Measurements from ENCODE around the gene STX11.

The STX11 gene

DNA sequence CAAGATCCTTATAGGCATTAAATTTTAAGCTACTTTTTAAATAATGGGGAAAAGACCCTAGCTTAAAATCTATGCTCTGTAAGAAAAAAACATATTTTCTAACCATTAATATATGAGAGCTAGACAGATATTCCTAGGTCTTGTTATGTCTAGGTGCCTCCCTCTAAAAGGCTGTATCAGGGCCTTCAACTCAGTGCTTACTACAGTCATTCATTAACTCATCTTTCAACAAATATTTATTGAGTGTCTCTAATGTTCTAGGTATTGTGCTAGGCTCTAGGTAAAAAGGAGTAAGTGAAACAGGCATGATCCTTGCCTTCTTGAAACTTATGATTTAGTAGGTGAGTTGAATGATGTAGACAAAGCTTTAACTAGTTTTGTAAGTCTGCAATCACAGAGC lies 6.4 kb upstream of the STX11 start:
- no peak for DNase-seq

DNA sequence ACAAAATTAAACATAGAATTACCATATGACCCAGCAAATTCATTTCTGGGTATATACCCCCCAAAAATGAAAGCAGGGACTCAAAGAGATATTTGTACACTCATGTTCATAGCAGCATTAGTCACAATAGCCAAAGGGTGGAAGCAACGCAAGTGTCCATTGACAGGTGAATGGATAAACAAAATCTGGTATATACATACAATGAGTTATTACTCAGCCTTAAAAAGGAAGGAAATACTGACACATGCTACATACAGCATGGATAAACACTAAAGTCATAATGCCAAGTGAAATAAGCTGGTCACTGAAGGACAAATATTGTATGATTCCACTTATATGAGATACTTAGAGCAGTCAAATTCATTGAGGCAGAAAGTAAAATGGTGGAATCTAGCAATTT lies 5.3 kb upstream of the STX11 start:
- DNase-seq: no peak

DNA sequence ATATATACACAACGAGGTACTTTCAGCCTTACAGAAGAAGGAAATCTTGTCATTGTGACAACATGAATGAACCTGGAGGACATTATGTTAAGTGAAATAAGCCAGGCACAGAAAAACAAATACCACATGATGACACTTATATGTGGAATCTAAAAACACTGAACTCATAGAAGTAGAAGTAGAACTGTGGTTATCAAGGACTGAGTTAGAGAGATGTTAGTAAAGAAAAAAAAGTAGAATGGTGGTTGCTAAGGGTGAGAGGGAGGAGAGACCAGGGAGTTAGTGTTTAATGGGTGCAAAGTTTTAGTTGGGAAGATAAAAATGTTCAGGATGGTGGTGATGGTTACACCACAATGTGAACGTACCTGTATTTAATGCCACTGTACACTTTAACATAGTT lies 4.8 kb upstream of the STX11 start:
- no peak for DNase-seq

DNA sequence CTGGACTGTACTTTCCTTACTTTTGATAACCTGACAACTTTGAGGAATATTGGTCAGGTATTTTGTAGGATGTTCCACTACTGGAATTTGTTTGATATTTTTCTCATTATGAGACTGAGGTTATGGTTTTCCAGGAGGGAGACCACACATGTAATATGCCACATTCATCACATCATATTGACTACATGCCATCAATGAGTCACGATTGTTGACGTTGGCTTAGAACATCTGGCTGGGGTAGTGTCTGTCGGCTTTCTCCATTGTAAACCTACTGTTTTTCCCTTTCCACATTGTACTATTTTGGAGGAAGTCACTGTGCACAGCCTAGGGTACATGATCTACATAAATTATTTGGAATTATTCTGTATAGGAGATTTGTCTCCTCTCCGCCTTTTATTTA lies 1.4 kb upstream of the STX11 start:
- no peak for DNase-seq

DNA sequence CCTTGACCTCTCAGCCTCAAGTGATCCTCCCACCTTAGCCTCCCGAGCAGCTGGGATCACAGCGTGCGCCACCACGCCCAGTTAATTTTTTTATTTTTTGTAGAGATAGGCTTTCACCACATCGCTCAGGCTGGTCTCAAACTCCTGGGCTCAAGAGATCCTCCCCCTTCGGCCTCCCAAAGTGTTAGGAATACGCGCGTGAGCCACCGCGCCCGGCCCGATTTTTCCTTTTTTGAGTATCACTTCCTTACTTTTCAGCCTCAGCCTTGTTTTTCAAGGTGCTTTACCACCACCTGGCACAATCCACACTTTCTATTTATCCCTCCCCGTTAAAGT lies 791 bp upstream of the STX11 start:
- no peak for DNase-seq

DNA sequence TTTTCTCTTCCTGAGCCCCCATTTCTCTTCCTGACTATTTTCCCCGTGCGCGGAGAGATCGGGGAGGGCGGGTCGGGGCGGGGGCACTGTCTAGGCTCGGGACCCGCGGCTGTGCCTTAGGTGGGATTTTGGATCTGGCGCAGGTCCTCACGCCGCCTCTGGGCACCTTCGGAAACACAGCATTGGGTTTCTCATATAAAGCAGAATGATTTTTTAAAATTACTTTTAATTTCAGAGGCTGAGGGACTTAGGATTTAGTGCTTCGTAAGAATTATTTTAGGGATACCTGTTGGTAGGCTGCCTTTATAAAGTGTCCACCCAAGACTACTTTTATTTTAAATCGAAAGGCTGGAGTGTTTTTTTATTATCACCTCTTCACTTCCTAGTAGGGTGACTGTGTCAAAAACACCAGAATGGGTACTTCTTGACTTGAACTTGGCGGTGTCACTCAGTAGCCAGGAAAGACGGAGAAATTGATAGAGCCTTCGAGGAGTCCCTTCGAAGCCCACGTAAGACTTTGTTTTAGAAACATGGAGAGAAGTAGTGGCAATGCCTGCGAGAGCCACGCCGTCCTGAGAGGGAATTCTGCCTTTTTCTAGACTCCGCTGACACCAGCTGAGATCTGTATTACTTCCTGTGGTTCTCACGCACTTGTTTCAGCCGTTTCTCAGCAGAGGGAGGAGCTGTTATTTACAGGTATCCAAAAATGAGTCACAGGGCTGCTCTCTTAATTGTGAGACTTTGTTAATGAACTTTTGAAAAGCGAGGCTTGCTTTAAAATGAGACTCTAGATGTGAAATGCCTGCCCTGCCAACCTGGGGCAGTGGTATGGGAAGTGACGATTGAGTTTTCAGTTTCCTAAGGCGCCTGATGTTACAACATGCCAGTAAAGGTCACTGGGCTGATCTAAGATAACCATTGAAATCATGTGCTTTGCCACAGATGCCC lies 667 bp downstream of the STX11 start:
- peak; percentile 86 for DNase-seq

DNA sequence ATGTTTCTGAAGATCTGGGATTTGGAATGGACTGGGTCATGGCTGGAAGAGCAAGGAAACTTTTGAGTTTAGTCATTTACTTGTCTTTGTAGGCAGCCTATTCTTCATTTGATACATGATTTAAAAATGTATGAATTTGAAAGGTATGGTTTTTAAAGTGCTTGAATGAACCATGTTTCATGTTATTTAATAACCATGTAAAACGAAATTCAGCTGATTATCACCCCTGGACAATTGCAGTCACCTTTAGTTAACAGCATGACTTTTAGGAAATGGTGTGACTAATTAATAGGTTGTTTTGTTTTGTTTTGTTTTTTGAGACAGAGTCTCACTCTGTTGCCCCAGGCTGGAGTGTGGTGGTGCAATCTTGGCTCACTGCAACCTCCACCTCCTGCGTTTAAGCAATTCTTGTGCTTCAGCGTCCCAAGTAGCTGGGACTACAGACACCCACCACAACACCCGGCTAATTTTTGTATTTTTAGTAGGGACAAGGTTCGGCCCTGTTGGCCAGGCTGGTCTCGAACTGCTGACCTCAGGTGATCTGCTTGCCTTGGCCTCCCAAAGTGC lies 2.1 kb downstream of the STX11 start:
- DNase-seq: no peak

DNA sequence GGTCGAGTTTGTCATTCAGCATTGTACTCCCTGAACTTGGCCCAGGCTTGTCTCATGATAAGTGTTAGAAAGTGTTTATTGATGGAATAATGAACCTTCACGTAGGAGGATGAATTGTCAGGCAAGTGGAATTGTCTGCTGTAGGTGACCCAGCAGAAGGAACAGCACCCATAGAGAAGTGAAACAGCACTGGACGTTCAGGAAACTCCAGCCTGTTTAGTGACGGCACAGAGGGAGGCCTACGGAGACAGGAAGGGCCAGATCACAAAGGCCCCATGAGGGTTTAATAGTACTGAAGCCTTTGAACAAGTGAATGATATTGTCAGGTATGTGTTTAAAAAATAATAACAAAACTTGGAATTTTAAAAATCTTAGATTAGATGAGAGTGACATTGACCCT lies 2.9 kb downstream of the STX11 start:
- DNase-seq: no peak

DNA sequence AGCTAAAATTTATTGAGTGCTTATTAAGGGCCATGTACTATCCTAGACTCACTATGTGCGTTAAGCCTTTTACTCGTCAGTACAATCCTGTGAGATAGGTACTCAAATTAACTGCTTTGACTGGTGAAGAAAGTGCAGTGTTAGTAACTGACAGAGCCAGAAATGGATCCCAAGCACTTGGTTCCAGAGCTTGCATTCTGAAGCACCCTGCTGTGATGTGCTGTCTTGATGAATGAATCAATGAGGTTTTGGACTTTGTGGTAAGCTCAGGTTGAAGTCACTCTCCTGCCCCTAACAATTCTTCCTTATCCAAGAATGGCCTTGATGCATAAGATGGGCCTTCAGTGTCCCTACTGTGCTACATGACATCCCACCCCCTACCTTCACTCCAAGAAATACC lies 3.7 kb downstream of the STX11 start:
- DNase-seq: no peak

DNA sequence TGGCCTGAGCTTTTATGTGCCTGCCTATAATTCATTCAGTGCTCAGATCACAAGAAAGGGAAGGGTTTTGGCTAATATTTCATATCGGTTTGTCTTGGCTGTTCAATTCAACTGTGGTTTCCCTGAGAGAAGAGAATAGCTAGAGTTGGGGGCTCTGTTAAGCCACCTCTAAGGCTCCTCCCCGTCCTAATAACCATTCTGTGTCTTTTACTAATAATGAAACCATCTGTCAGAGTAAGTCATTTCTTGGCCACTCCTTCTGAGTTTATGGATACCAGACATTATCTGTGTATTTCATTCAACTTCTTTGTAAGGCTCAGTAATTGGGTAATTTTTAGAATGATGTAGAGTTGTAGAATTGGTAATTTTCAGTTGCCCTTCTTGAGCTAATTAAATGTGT lies 5.2 kb downstream of the STX11 start:
- no peak for DNase-seq

DNA sequence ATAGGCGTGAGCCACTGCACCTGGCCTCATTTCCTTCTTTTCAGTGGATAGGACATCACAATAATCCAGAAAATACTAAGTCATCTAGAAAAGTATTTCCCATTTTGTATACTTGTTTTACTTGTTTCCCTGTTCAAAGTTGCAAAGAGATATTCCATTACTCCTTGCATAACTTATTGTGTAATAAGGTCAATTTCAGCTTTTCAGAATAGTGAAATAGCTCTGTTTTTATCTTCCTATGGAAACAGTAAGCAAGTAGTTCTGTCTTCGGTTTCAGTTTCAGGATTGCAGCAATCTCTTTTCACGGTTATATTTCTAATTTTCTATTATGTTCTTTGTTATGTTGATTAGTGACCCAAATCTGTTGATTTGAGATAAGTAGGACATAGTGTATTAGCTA lies 6.0 kb downstream of the STX11 start:
- DNase-seq: no peak

DNA sequence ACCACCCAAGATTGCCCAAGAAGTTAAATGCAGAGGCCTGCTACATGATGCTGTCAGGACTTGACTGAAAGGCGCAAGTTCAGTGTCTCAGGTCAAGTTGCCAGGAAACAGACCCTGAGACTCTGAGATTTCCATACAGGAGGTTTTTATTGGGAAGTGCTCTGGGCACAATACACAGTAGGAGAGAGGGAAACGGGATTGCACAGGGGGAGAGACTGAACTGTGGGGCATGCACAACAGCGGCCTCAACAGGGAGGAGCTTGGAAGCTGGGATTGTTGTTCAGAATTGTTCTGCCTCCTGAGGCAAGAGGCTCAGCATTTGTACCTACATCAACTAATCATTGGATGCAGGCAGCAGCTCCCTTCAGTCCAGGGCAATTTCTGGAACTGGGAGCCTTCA lies 6.7 kb downstream of the STX11 start:
- no peak for DNase-seq

DNA sequence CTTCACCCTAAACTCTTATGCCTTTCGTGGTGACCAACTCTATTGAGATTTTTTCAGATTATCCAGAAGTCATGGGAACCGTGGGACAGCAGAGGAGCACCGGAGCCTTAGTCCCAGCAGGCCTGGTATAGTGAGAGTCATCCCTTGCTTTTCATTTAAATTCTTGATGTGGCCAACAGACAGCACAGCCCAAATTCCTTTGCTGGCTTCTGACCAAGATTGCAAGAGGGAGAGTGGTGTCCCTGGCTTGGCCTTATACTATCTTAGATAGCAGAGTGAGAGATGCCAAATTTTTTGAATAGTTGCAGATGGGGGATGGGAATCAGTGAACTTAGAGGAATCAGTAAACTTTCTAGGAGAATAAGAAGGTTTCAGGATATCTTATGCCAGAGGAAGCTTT lies 7.8 kb downstream of the STX11 start:
- DNase-seq: no peak

DNA sequence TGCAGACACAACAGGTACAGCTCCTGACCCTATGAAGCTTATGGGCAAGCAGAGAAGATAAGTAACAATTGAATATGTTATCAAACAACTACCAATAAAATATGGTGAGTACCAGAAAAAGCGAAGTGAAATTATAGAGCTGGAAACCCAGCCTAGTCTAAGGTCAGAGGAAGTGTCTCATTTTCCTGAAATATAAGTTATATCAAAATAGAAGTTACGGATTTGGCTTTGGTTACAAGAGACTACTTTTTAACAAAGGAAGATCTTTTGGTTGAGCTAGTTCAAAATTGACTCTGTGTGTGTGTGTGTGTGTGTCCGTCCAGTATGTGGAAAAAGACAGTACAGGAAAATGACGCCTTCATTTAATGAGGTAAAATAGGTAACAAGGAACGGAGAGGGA lies 8.9 kb downstream of the STX11 start:
- DNase-seq: no peak

DNA sequence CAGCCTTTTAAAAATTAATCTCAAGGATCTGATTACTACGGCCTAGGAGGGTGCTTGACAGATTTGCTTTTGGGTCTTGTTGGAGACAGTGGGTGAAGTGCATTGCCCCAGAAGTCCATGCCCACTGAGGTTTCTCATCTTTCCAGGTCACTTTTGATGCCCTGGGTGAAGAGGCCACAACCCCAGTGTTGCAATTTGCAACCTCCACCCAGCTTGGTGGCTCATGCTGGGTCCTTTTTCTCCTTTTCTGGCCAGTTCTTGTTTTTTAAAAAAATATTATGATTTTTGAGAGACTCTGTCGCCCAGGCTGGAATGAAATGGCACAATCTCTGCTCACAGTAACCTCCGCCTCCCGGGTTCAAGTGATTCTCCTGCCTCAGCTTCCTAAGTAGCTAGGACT lies 9.4 kb downstream of the STX11 start:
- DNase-seq: no peak

DNA sequence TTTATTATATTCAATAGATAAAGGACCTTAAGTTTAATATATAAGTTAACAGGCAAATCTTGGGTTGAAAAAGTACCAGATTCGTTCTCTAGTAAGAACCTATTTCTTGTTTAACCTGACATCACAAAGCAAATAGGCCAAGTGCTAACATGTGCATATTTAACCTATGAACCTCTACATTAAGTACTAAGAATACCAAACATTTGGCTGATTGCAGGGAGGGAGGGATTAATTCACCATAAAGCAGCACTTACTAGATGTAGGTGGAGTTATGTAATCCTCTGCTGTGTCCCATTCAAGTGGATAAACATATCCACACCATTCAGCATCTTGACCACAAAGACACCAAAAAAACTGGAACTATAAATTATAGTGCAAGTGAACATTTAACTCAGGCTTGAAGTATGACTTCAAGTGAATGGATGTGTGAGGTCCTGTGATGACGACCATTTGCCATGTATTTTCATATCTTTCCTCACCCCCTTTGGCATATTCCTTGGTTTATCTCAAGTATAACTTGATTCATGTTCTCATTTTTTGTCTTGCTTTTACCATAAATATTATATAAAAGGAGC lies 10.2 kb downstream of the STX11 start:
- DNase-seq: no peak

DNA sequence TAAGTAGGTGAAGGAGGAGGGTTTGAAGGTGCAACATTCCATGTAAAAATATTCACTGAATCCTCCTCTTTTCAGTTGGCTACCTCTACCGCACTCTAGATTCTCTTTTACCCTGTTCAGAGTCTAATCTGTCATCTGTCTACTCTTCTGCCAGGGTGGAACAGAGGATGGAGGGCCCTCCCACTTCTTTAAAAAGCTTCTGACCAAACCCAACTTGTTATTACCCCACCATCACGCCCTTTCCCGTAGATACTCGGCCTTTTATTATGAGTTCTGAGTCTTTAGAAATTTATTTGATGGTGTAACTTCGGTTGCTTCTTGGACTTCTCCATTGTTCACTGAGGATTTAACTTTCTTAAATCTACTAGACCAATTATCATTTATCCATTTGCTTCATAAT lies 11.7 kb downstream of the STX11 start:
- no peak for DNase-seq

DNA sequence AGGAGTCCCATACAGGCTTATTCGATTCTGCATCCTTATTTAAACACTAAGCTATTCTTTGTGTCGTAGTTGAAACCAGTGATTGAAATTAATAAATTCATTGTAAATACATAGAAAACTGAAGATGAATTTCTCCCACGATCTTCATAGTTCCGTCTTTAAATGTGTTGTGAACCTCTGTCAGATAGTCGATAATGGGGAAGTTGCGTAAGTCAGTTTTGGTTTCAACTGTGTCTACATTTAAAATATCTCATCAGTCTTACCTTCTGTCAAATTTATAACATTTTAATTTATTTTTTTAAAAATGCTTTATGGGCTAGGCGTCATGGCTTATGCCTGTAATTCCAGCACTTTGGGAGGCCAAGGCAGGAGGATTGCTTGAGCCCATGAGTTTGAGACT lies 12.7 kb downstream of the STX11 start:
- DNase-seq: no peak

DNA sequence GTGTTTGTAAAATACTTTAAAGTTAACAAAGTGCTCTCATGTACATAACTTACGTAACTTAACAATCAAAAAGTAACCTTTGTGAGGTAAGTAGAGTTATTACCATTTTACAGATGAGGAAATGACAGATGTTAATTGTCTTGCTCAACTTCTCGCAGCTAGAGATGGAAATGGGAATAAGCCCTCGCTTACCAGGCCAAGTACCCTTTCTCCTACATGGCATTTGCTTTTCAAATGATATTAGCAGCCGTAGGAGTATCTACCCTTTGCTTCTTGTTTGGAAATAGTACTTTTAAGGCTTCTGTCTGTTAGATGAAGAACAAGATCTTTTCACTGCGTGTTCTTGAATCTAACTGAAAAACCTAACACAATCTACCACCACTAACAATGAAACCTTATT lies 15.5 kb downstream of the STX11 start:
- no peak for DNase-seq

DNA sequence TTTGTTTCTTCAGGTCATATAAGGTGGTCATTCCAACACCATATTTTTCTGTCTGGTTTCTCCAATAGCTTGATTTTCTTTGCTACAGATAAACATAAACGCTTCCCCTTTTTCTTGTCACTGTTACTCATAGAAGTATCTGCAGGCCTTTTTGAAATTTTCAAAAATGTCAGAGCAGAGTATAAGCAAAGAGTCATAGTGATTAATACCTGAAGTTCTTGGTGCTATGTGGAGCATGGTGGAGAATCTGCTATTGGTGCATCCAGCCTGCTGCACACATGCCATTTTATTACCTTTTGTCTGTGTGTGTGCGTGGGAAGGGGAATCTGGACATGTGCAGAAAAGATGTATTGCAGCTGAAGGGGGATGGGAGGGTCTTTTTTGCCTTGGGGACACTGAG lies 19.7 kb downstream of the STX11 start:
- no peak for DNase-seq

DNA sequence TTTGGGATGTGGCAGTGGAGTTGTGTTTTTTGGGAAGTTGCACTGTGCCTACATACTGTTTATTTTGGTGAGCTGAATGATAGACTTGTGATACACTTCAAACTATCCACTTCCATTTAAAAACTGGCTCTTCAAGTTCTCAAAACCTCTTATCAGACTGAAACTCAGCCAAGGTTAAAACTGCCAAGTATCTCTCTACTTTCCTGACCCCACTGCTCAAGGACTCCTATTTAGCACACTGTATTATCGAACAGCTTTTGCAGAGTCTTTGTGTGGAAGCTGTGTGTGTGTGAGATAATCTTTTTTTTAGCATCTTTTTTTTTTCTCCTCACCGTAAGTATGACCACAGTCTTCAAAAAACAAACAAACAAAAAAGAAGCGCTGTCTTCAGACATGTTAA lies 21.1 kb downstream of the STX11 start:
- no peak for DNase-seq

DNA sequence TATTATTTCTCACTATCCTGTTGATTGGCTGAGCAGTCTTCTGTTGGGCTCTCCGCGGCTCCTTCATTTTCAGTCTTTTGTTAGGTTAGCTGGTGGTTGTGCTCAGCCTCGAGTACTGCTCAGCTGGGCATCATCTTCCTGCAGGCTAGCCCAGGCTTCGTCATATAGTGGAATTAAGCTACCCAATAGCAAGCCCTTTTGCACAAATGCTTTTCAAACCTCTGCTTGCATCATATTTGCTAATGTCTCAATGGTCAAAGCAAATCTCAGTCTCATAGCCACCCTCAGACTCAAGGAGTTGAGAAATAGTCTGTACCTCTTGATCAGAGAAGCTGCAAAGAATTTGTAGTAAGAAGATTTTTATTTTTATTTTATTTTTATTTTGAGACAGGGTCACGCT lies 23.7 kb downstream of the STX11 start:
- no peak for DNase-seq

DNA sequence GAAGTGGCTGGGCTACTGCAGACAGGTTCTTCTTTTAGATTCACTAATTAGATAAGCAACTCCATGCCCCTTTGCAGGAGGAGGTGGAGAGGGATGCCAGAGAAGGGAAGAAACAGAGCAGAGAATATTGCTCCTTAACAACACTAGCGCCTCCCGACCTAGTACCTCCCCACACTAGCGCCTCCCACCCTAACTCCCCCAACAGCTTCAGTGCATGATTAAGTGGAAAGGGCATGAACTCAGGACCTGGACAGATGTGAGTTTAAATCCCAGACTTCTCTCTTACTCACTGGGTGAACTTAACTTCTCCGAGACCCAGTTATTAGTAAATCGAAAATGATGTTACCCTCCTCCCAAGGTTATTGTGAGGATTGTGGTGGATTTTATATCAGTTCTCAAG lies 25.7 kb downstream of the STX11 start:
- DNase-seq: no peak

DNA sequence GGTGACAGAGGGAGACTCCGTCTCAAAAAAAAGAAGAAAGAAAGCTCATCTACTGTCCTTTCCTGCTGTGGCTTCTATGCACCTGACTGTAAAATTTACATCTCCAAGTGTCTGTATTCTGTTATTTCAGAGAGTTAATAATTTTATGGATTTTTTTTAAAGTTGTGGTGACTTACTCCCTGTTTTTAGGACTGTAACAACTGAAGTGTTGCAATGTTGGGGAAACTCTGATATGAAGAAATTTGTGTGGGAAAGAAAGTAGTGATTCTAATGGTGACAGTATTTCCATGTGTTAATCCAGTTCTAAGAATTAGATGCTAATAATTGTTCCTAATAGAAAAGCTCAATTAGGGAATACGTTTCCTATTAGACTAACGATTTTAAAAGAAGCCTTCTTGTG lies 27.4 kb downstream of the STX11 start:
- DNase-seq: no peak

DNA sequence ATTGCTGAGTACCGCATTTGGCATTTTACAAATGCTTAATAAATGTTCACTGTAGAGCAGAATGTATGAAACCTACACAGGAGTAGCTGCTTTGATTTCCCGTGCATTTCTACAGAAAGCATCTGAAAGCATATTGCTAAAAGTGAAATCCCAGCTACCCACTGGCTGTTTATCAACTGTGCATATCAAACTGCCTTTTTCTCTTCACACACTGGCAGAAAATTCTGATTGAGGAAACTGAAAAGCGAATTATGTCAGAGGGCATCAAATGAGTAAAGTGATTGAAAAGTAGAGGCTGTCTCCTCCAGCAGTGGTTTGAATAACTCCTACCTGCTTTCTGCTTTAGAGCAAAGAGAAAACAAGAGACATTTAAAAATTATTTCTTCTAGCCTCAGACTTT lies 28.0 kb downstream of the STX11 start:
- no peak for DNase-seq

All from activated CD8-positive, alpha-beta memory T cell treated with anti-CD3 and anti-CD28 coated beads for 24 hours (primary cell).